Type B pancreatic cell (in vitro differentiated cells): Measurements from ENCODE around the gene ABCG8. TPM values are rescaled to one million over a fixed set of nuclear protein-coding genes. Genes with fewer than 3 reads are reported as not detected.
A peak's percentile ranks its signal among the peaks of the same experiment; 100 is the strongest.

Source experiments
- DNase-seq: peaks from one replicate; pipeline ENCODE4 v3.0.0; 2021; ENCODE audit warnings: mixed read lengths; ENCODE audit not compliant: unreplicated experiment; ENCODE audit errors: extremely low spot score
- H3K27ac Mint-ChIP-seq: 2 replicates; pipeline ENCODE4 v1.8.0; 2021; ENCODE audit warnings: mild to moderate bottlenecking, mixed read lengths
- H3K27me3 Mint-ChIP-seq: 2 replicates; pipeline ENCODE4 v1.8.0; 2021; ENCODE audit warnings: mixed read lengths
- H3K36me3 Mint-ChIP-seq: 2 replicates; pipeline ENCODE4 v1.8.0; 2021; ENCODE audit warnings: mixed read lengths
- H3K4me1 Mint-ChIP-seq: one replicate; pipeline ENCODE4 v1.8.0; 2021; ENCODE audit warnings: mixed read lengths; ENCODE audit not compliant: unreplicated experiment
- H3K4me3 Mint-ChIP-seq: 2 replicates; pipeline ENCODE4 v1.8.0; 2021; ENCODE audit warnings: mild to moderate bottlenecking, mixed read lengths
- H3K9me3 Mint-ChIP-seq: 2 replicates; pipeline ENCODE4 v1.8.0; 2021; ENCODE audit warnings: mixed read lengths
- total RNA-seq: library from RNA; stranded (reverse); gene quantifications from 2 replicates; pipeline ENCODE4 v1.2.1, GENCODE V29; 2021; ENCODE audit warnings: low replicate concordance
- TF ChIP-seq, protein P1 (sequence below): fragments of 200-600 bp; sonication (generic); conservative IDR thresholded peaks from 2 replicates; pipeline ENCODE4 v1.5.0; 2021; ENCODE audit warnings: antibody characterized with exemption, mild to moderate bottlenecking

The ABCG8 gene
- total RNA-seq, 1 donor from 2014 or later: not detected

DNA sequence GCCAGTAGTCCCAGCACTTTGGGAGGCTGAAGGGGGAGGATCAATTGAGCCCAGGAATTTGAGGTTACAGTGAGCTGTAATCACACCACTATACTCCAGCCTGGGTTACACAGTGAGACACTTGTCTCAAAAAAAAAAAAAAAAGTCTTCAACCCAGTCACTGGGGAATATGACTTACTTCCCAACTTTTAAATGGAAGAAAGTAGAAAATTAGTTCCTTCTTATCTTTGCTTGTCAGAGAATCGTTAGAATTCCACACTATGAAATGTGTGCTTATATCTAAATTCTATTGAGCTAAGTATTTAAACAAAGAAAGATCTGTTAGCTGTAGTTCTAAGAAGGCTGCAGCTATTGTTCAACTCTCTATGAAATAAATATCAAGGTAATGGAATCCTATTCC is 42.6 kb upstream of the ABCG8 start:
- peaks cover 10% of the 10 kb centered on the region for H3K36me3 Mint-ChIP-seq
- H3K27me3 Mint-ChIP-seq: no peaks in the 10 kb centered on the region
- no peak for DNase-seq
- H3K9me3 Mint-ChIP-seq: no peaks in the 10 kb centered on the region
- H3K4me3 Mint-ChIP-seq: no peak overlapping the region
- no peak overlapping the region for H3K27ac Mint-ChIP-seq
- TF ChIP-seq, protein P1, sequence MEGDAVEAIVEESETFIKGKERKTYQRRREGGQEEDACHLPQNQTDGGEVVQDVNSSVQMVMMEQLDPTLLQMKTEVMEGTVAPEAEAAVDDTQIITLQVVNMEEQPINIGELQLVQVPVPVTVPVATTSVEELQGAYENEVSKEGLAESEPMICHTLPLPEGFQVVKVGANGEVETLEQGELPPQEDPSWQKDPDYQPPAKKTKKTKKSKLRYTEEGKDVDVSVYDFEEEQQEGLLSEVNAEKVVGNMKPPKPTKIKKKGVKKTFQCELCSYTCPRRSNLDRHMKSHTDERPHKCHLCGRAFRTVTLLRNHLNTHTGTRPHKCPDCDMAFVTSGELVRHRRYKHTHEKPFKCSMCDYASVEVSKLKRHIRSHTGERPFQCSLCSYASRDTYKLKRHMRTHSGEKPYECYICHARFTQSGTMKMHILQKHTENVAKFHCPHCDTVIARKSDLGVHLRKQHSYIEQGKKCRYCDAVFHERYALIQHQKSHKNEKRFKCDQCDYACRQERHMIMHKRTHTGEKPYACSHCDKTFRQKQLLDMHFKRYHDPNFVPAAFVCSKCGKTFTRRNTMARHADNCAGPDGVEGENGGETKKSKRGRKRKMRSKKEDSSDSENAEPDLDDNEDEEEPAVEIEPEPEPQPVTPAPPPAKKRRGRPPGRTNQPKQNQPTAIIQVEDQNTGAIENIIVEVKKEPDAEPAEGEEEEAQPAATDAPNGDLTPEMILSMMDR: no peak
- H3K4me1 Mint-ChIP-seq: no peaks in the 10 kb centered on the region

DNA sequence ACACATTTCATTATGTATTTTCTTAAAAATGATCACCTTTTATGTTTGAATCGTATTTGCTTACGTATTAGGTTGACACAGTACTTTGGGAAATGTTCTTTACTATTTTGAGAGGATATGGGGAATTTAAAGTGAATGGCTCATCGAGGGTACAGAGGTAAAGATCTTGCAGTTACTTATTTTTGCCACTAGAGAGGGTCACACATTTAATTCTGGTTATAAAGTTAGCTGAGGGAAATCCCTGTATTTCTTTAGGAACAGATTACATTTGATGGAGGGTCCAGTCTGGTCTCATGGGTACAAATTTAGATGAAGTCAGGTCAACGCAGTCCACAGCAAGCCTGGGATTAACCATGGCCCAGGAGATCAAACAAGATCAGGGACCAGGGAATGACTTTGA is 40.5 kb upstream of the ABCG8 start:
- no peak for DNase-seq
- Mint-ChIP-seq H3K4me3 (no peak overlapping the region), H3K36me3 (peaks cover 12% of the 10 kb centered on the region), H3K9me3 (no peaks in the 10 kb centered on the region), H3K27me3 (no peaks in the 10 kb centered on the region), H3K27ac (no peak overlapping the region), H3K4me1 (no peaks in the 10 kb centered on the region)
- TF ChIP-seq, protein P1: peak; percentile 55

DNA sequence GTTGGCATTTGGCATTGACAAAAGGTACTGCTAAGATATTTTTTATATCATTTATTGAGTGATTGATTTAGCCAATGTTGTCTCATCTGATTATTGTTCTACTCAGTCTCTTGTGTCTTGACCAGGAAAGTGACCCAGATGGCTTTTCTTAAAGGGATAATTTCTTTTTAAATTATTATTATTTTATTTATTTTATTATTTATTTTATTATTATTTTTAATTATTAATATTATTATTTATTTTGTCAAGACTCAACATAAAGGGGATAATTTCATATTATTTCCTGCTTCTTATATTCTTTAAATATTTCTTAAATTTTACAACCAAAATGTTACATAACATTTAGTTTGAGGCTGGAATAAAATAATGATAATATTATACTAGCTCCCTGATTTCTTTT is 37.9 kb upstream of the ABCG8 start:
- TF ChIP-seq, protein P1: no peak
- Mint-ChIP-seq H3K27me3 (no peaks in the 10 kb centered on the region), H3K27ac (no peak overlapping the region)

DNA sequence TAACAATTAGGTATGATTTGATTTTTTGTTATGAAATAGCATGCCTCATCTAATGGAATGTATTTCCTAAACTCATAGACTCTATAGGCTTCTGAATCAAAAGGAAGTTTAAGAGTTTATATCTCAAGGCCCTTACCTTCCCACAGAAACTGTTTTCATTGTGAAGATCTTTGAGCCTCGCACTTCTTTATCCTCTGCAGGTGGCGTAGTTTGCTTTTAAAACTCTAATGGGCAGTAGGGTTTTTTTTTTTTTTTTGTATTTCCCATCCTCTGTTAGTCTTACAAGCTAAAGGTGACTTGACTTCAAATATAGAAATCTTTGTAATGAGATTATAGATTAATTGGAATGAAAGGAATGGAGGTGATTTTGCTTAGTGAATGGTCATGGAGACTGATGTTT is 36.6 kb upstream of the ABCG8 start:
- Mint-ChIP-seq H3K27ac (no peak overlapping the region), H3K36me3 (peaks cover 11% of the 10 kb centered on the region), H3K4me1 (no peaks in the 10 kb centered on the region), H3K27me3 (no peaks in the 10 kb centered on the region), H3K4me3 (no peak overlapping the region), H3K9me3 (no peaks in the 10 kb centered on the region)
- TF ChIP-seq, protein P1: no peak
- DNase-seq: no peak

More for the DNA sequence above, 37.9 kb upstream of the ABCG8 start:
- no peak for DNase-seq
- Mint-ChIP-seq H3K9me3 (no peaks in the 10 kb centered on the region), H3K36me3 (peaks cover 11% of the 10 kb centered on the region), H3K4me3 (no peak overlapping the region), H3K4me1 (no peaks in the 10 kb centered on the region)

DNA sequence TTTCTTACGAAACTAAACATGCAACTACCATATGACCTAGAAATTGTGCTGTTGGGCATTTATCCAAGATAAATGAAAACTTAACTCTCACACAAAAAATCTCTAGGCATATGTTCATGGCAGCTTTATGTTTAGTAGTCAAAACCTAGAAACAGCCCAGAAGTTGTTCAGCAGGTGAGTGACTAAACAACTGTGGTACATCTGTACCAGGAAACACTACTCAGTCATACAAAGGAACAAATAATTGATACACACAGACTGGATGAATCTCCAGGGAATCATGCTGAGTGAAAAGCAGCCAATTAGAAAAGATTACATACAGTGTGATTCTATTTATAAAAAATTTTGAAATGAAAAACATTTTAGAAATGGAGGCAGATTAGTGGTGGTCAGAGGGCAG is 35.7 kb upstream of the ABCG8 start:
- TF ChIP-seq, protein P1: no peak
- no peaks in the 10 kb centered on the region for H3K9me3 Mint-ChIP-seq
- DNase-seq: no peak
- H3K4me1 Mint-ChIP-seq: no peaks in the 10 kb centered on the region
- H3K27ac Mint-ChIP-seq: no peak overlapping the region
- H3K27me3 Mint-ChIP-seq: no peaks in the 10 kb centered on the region
- peaks cover 11% of the 10 kb centered on the region for H3K36me3 Mint-ChIP-seq
- H3K4me3 Mint-ChIP-seq: no peak overlapping the region

DNA sequence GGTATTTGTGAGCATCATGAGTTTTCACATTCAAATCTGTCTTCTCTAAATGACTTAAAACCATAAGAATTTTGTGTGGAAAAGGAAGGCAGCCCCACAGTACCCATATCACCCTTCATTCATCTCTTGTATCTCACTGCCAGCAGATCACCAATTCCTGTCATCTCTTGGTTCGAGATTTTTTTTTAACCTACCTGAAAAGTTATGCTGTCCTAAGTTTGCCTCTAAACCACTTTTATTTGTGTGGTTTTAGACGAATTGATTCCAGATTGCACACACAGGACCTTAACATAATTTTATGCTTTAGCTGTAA is 32.1 kb upstream of the ABCG8 start:
- no peak for DNase-seq
- H3K36me3 Mint-ChIP-seq: peaks cover 11% of the 10 kb centered on the region
- no peak overlapping the region for H3K27ac Mint-ChIP-seq
- no peaks in the 10 kb centered on the region for H3K9me3 Mint-ChIP-seq
- TF ChIP-seq, protein P1: no peak
- H3K27me3 Mint-ChIP-seq: no peaks in the 10 kb centered on the region
- H3K4me3 Mint-ChIP-seq: no peak overlapping the region
- no peaks in the 10 kb centered on the region for H3K4me1 Mint-ChIP-seq
